Lung (tissue), 12 donors: ENCODE results near the gene MYO3A. TPM values are rescaled to one million over a fixed set of nuclear protein-coding genes. Genes with fewer than 3 reads are reported as not detected.
A peak's percentile ranks its signal among the peaks of the same experiment; 100 is the strongest.

Experiments used
- ATAC-seq: fragments of 200-7000 bp; cut with Tn5 transposase; one replicate; pipeline ENCODE4 v1.9.1; 2020; ENCODE audit warnings: moderate number of reproducible peaks; ENCODE audit not compliant: insufficient read depth, low FRiP score
- DNase-seq, 3 donors: peaks; one replicate each; pipeline ENCODE4 v3.0.0-alpha.2; 2013 to 2017
- H3K27ac ChIP-seq, 2 donors: one replicate each; pipeline ENCODE4 v1.5.1; 2013; ENCODE audit warnings: mild to moderate bottlenecking in 2 of 2, moderate library complexity in 2 of 2, control low read depth in 1 of 2, inconsistent platforms in 1 of 2, low read depth in 1 of 2, low read length in 1 of 2
- H3K27me3 ChIP-seq, 3 donors: one replicate each; pipeline ENCODE4 v1.5.1; 2013; ENCODE audit warnings: low read length in 2 of 3; ENCODE audit not compliant: control insufficient read depth in 3 of 3, insufficient read depth in 3 of 3
- H3K36me3 ChIP-seq, 4 donors: one replicate each; pipeline ENCODE4 v1.5.1; 2013; ENCODE audit warnings: low read length in 4 of 4, mild to moderate bottlenecking in 1 of 4, moderate library complexity in 1 of 4; ENCODE audit not compliant: control insufficient read depth in 4 of 4, insufficient read depth in 4 of 4
- H3K4me1 ChIP-seq, 5 donors: one replicate each; pipeline ENCODE4 v1.5.1; 2013; ENCODE audit warnings: low read length in 5 of 5, mild to moderate bottlenecking in 2 of 5, moderate library complexity in 1 of 5; ENCODE audit not compliant: control insufficient read depth in 5 of 5, insufficient read depth in 5 of 5
- H3K4me3 ChIP-seq: one replicate; pipeline ENCODE4 v1.5.1; 2013; ENCODE audit warnings: mild to moderate bottlenecking, control low read depth, moderate library complexity
- H3K9ac ChIP-seq, 2 donors: one replicate each; pipeline ENCODE4 v1.5.1; 2013; ENCODE audit warnings: low read length in 2 of 2, control low read depth in 1 of 2; ENCODE audit not compliant: insufficient read depth in 1 of 2
- H3K9me3 ChIP-seq, 4 donors: one replicate each; pipeline ENCODE4 v1.5.1; 2013; ENCODE audit warnings: low read length in 3 of 4, mild to moderate bottlenecking in 1 of 4, moderate library complexity in 1 of 4; ENCODE audit not compliant: control insufficient read depth in 4 of 4, insufficient read depth in 3 of 4
- CTCF ChIP-seq: IDR thresholded peaks from 2 replicates; pipeline ENCODE4 v1.5.1; 2012; ENCODE audit warnings: mild to moderate bottlenecking; ENCODE audit errors: control extremely low read depth, extremely low read depth
- WGBS, 2 donors: extraction: QIAGEN DNeasy Blood & Tissue Kit; methylation state at CpG; one replicate each; pipeline ENCODE4 v1.1.7; 2013; 5-methylcytosine and 5-hydroxymethylcytosine counted together
- polyA plus RNA-seq, 2 donors: library from polyadenylated mRNA; stranded (reverse); fragments of 200-250 nt; gene quantifications; one replicate each; pipeline ENCODE4 v1.2.1, GENCODE V29; 2013
- total RNA-seq, 2 donors: library from RNA; depleted of rRNA in 1 of 2; stranded (reverse); fragments of >200 nt in 1 of 2; gene quantifications; one replicate each; pipeline ENCODE4 v1.2.1, GENCODE V29; 2014 to 2021
- donor health status: control.
- donor health status: control.
- donor health status: Bipolar disorder and iron deficiency.
- donor health status: healthy.
- donor health status: DM: yes; HTN: yes; CAD: no.

The MYO3A gene
- total and polyA plus RNA-seq, 4 donors = 0.08 to 5.7 (median 0.34) TPM

DNA sequence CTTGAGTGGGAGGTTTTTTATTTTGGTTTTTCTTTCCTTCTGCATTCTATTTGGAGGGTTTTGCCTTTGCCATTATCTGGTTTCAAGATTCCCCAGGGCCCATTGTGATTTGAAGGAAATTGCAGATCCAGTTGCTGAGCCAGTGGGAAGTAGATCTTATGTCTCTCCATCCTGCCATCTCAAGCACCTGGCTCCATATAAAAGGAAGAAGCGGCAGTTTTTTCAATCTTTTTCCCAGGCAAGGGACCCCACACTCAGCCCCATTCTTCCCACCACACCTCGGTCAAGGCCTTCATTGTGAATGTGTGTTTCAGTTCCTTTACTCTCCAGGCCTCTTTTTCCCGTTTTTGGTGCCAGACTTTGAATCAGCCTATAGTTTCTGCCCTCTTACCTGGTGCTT lies 95.8 kb downstream of the MYO3A start:
- H3K27ac ChIP-seq = no peak overlapping the region
- H3K4me1 ChIP-seq = no peaks in the 10 kb centered on the region
- TF ChIP-seq CTCF = no peak
- H3K9me3 ChIP-seq = no peaks in the 10 kb centered on the region
- H3K9ac ChIP-seq = no peak overlapping the region
- H3K27me3 ChIP-seq = no peaks in the 10 kb centered on the region
- ATAC-seq (no peak), DNase-seq (no peak)
- H3K4me3 ChIP-seq = no peak overlapping the region
- whole genome bisulfite sequencing, 2 donors = 74 to 81% methylated on average over 3 of the region's 3 CpGs
- no peaks in the 10 kb centered on the region for H3K36me3 ChIP-seq

DNA sequence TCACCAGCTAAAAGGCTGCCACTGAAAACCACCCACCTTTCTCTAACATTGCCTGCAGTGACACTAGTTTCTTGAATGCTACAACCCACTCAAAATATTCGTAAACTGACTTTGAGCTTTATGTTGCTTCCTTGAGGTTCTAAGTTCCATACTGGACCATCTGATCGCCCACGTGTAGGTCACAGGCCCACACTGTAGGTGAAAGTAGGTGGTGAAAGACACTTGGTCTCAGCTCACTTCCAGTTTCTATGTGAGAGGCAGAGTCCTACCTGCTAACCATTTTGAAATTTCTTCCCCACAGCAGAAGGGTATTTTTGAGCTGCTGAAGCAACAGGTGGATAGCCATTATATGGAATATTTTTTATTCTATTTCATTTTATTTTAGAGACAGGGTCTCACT lies 97.3 kb downstream of the MYO3A start:
- H3K9ac ChIP-seq = no peak overlapping the region
- no peak overlapping the region for H3K4me3 ChIP-seq
- no peak for DNase-seq
- 85 to 89% methylated on average over 3 of the region's 3 CpGs for WGBS, 2 donors
- no peaks in the 10 kb centered on the region for H3K9me3 ChIP-seq
- no peaks in the 10 kb centered on the region for H3K27me3 ChIP-seq
- H3K36me3 ChIP-seq = no peaks in the 10 kb centered on the region
- no peaks in the 10 kb centered on the region for H3K4me1 ChIP-seq
- no peak overlapping the region for H3K27ac ChIP-seq
- TF ChIP-seq CTCF = no peak
- ATAC-seq = no peak

GRCh38 chr10:26043469-26043868 lies 109.4 kb downstream of the MYO3A start:
- no peaks in the 10 kb centered on the region for H3K9me3 ChIP-seq
- H3K36me3 ChIP-seq = no peaks in the 10 kb centered on the region
- DNase-seq (no peak), ATAC-seq (peak; percentile 8)
- no peak overlapping the region for H3K27ac ChIP-seq
- H3K4me1 ChIP-seq = peaks cover 0 to 7% (median 0%) of the 10 kb centered on the region in 5 donors
- no peak overlapping the region for H3K9ac ChIP-seq
- no peaks in the 10 kb centered on the region for H3K27me3 ChIP-seq
- 65 to 80% methylated on average over 2 of the region's 2 CpGs for WGBS, 2 donors
- TF ChIP-seq CTCF = no peak
- H3K4me3 ChIP-seq = no peak overlapping the region

GRCh38 chr10:26044141-26044749 lies 110.2 kb downstream of the MYO3A start:
- DNase-seq (peak; percentile 69 to 89 (median 75)), ATAC-seq (peak; percentile 17)
- H3K9ac ChIP-seq = no peak overlapping the region
- no peaks in the 10 kb centered on the region for H3K36me3 ChIP-seq
- no peaks in the 10 kb centered on the region for H3K27me3 ChIP-seq
- no peaks in the 10 kb centered on the region for H3K9me3 ChIP-seq
- 59 to 77% methylated on average over 3 of the region's 3 CpGs for WGBS, 2 donors
- H3K4me3 ChIP-seq = no peak overlapping the region
- no peak overlapping the region for H3K27ac ChIP-seq
- H3K4me1 ChIP-seq = peaks cover 0 to 7% (median 0%) of the 10 kb centered on the region in 5 donors
- no peak for TF ChIP-seq CTCF
